ENCODE measurements around the gene POU2F2.

Gene POU2F2

DNA sequence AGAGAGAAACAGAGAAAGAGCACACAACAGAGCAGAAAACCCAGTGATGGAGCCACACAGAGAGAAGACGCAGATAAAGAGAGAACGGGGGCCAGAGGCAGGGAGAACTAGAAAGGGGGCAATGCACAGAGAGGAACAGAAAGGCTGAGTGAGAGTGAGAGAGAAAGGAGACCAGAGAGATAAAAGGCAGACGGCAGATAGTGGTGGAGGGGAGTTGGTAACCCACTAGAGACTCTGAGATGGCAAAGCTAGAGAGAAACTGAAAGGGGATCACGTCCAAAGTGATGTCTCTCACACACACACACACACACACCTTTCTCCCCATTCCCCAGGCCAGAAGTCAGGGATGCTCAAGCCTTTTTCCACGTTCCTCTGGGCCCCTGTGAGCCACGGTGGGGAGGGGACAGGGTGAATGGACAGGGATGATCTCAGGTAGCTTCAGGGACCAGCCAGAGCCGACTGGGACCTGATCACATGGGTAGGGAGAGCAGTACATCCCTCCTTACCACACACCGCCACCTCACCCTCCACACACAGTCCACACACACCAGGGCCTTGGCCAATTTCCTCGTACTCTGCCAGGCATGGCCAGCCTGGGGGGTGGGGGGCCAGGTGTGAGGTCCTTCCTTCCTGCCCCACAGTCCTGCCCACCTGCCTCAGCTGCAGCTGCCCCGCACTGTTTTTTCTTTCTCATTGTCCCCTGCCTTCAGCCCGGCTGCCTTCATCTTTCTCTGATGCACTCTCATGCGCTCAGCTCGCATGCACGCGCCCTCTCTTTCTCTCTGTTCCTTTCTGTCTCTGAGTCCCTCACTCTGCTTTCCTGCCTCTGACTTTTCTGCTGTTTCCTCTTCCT lies 22.5 kb upstream of the POU2F2 start:
- DNase-seq (ENCODE audit: low read depth, low spot score): no peak

DNA sequence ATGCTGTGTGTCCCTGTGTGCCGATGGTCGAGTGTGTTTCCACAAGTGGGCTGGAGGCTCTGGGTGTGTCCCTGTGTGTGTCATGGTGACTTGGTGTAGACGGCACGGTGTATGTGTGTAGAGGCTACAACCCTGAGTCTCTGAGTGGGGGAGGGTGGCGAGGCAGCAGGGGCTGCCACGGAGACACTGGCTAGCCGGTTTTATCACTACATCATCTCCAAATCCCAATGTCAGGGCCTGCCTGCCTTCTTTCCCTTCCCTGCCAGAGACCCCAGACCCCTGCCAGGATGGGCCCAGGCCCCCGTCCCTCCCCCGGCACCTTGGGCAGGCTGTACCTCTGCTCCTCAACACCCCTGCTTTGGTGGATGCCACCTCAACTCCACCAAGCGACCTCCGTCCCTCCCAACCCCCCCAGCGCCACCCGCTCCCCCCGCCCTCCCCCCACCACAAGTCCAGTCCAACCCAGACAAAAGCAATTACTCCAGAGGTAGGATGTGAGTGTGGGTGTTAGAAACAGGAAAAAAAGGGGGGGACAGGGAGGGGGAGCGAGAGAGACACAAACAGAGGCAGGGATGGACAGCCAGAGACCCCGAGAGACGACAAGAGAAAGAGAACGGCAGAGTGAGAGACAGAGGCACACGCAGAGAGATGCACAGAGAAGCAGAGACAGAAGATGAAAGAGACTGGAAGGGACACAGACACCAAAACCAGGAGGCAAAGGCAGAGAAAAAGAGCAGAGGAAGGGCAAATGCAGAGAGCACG lies 21.6 kb upstream of the POU2F2 start:
- DNase-seq (ENCODE audit: low read depth, low spot score): no peak

DNA sequence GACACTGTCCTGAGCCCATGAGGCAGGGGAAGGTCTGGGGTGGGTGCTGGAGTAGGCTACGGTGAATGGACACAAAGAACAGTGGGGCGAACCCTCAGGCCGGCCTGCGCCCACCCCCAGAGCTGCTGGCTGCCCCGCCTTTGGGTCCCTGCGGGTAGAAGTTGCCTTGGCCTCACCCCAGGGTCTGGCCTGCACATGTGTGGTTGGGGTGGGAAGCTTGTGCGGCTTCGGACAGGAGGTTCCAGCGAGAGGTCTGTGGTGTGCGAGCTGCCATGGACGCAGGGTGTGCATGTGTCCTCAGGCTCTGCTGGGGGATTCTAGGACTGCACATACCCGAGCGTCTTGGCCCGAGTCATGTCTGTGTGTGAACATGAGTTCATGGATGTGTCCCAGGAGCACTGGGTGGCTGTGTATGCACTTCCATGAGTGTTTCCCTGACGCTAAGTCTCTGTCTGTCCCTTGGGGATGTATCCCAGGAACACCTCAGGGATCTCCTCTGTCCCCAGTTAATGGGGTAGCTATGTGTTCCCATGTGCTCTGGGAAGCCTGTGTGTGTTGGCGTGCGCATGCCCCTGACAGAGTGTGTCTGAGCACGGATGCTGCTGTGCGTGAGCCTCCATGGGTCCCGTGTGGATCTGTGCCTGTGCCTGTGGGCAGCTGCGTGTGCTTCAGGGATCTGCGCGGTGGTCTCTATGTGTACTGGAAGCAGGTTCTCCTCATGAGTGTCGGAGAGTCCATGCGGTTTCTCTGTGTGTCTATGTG lies 20.8 kb upstream of the POU2F2 start:
- no peak for DNase-seq (ENCODE audit: low read depth, low spot score)

DNA sequence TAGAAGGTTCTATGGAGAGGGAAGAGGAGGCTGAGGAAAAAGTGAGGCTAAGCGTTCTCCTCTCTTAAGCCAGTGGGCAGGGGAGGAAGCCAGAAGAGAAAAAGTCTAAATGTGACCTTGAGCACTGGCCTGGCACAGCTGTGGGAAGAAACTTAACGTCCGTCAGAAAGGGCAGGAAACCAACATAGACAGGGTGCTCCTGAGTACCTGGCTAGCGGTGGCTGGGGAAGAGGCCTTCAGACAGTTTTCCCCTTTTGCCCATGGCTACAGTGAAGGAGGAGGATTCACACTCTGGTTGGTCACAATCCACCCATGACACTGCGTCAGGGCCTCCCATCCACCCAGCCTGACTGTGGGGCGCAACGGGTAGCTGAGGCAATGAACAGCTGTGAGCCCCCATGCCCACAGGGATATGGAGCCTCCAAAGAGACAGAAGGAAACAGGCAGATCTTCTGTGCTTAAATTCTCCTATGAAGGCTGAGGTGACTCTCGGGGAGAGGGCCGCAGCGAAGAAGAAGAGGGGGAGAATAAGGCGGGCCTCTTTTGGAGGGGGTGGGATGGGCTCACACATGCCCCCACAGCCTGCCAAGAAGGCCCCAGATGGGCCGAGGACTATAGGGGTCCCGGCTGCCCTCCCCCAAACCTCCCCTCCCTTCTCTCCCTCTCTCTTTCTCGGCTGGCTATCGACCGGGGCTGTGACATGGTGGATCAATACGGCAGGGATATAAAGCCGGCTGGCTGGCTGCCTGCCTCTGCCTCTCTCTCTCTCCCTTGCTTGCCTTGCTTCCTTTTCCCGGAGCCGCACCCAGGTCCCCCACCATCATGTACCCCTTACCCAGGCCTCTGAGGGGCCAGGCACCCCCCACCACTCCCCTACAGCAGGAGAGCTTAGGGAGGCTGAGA lies 19.8 kb upstream of the POU2F2 start:
- DNase-seq (ENCODE audit: low read depth, low spot score): no peak

DNA sequence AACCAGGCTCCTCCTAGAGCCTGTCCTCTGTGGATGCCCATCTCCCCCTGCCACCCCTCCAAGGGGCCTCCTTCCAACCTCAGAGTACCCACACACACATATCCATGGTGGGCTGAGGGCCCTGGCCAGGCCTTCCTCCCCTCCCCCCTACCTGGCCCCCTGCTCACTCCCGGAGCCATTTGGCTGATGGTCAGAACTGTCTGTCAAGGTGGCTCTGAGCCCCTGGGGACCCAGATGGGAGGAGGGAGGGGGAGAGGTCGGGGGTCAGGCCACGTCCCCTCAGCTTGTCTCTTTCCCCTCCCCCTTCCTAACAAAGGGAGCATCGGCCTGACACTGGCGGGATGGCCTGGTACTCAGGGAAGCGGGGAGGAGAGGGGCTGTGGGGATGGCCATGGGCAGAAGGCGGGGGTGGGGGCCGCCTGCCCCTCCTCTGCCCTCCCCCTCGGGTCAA lies 18.7 kb upstream of the POU2F2 start:
- no peak for DNase-seq (ENCODE audit: low read depth, low spot score)

DNA sequence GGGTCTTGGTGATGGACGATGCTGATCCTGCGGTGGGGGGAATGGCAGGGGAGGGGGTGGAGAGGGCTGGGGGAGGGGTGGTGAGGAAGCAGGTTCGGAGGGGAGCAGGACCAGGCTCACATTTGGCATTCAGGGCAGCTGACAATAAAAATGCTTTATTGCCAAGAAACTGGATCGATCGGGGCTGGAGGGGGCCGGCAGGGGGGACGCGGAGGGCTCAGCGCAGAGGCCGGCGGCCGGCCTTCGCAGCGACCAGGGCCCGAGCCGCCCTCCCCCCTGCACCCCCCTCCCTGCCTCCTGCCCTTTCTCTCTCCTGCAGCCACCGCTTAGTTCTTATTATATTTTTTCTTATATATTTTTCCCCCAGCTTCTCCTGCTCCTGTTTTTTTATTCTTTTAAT lies 18.1 kb upstream of the POU2F2 start:
- no peak for DNase-seq (ENCODE audit: low read depth, low spot score)

DNA sequence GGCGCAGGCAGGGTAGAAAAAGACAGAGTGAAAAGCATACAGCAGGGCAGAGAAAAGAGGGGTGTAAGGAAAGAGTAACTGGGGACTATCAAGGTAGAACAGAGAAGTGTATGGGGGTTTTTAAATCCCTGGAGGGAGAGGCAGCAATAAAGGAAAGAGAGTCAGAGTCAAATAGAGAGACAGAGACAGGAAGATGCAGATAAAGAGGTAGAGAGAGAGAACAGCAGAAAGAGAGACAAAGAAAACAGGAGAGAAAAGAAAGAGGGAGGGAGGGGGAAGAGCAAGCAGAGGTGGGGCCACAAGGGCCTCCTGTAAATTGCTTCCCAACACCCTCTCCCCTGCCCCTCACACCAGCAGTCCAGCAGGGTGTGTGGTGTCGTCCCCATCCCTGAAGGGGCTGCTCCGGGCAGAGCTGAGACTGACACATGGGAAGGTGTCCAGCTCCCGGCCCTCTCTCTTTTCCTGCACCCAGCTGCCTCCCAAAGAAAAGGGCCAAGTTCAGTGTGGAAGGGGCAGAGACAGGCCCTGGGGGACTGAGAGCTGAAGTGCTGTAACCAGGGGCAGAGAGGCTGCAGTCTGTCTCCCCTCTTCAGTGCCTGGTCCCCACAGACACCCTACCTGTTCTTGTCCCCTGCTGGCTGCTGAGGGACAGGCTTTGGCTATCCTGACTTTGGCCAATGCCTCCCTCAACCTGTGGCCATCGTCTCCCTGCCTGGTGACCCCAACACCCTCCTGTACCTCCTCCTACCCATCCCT lies 17.4 kb upstream of the POU2F2 start:
- no peak for DNase-seq (ENCODE audit: low read depth, low spot score)

DNA sequence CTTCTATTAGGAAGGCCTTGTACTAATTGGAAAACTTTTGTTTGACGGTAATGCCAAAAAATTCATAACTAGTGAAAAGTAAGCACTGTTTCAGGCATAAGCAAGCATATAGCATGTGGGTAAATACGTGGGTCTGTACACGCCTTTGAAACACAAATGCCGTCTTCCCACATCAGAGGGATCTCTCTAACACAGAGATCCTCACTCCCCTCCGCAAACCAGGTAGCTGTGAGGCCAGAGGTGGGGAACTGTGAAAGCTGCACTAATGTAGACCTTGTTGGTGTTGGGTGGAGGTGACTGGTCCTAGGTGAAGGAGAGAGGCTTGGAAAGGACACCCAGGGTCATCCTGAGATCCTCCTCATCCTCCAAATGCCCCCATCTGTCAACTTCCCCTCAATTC lies 16.0 kb upstream of the POU2F2 start:
- DNase-seq (ENCODE audit: low read depth, low spot score): no peak

DNA sequence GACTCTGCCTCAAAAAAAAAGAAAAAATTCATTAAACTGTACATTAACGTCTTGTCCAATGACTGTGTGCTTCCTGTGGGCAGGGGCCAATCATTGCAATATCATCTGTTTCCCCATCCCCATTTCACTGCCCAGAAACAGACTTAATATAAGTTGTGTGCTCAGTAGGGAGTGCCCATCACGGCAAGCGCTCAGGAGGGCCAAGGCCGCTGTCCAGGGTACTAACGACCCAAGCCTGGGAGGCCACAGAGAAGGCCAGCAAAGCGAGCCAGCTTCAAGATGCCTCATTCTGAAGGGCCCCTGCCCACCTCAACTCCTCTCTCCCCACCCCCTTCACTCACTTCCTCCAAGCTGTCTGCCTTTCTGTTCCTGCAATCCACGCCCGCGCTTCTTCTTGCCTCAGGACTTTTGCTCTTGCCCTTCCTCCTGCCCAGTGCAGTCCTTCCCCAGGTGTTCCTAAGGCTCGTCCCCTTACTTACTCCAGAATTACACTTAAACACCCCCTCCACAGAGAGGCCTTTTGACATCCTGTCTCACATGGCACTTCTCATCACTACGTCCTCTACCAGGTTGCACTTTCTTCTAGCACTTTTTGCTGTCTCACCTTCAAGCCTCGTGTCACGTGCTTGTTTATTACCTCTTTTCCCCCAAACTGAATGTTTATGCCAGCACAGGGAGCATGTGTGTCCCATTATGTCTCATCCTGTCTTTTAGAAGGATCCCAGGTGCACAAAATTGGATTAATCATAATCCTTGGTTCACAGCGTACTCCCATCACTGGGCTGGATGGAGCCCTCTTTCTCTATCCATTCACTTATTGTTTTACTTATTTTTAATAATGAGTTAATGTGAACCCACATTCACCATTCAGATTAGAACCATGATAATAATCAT lies 11.3 kb upstream of the POU2F2 start:
- DNase-seq (ENCODE audit: low read depth, low spot score): no peak

DNA sequence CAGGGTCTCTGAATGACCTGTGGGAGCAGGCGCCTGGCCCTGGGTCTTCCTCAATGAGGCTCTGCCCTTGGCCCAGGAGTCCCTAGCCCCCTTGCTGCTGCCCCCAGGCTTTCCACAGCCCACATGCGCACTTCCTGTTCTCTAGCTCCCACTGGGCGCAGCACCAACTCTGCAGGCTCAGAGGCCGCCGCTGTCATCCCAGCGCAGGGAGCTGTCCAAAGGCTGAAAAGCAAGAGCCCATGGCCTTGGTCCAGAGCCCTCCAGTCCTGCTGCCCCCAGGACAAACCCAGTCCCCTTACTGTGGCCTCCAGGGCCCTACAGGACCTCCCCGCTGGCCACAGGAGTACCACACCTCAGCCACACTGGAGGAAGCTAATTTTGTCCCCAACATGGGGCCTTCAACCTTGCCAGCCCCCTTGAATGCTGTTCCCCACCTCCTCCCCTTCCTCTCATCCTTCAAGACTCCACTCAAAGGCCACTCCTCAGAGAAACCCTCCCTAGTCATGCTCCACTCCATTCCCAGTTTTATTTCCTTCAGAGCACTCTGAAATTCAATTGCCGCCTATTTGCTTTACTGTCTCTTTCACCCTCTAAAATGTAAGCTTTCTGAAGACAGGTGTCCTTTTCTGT lies 8.0 kb upstream of the POU2F2 start:
- no peak for DNase-seq (ENCODE audit: low read depth, low spot score)

DNA sequence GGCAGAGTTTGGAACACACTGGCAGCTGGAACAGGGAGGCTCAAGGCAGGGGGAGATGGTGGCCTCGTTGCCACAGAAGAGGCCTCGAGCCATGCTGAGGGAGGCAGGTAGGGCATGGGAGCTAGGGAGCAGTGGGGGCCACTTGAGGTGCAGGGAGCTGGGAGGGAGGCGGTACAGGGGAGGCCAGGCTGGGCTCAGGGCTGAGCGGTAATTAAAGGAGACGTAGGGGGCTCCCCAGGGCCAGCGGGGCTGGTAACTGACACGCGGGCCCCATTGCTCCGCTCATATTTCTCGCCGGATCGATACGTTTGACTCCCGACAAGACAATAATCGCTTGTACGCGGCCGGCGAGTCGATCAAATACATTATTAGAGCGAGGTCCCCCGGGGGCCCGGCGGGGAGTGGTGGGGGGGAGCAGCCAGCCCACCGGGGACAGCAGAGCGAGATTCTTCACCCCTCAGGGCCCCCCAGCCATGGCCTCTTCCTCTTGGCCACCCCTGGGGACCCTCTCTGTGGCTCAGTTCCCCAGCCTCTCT lies 2.4 kb upstream of the POU2F2 start:
- DNase-seq (ENCODE audit: low read depth, low spot score): no peak

DNA sequence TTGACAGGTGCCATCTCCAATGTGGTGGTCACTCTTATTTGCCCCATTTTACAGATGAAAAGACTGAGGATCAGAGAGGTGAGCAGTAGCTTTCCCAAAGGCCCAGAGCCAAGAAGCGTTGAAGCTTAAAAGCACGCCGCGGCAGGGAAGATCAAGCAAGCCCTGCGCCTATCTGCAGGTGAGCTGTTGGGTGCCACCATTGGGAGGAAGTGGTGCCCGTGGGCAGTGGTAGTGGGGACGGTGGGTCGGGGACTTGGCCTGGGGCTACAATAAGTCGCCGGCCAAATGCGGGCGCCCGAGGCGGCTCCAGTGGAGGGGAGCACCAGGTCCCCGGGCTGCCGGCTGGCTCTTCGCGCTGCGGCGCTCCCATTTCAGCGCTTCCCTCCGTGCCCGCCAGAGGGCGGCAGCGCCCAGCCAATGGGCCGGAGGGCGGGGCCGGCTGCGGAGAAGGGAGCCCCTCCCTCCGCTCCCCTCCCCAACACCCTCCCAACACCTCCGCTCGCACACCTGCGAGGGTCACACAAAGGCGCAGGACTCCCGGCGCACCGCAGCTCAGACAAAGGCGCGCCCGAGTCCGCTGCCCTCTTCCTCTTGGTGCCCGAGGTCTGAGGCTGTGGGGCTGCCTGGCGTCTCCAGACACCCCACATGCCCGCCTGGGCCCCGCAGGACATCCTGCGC lies 744 bp upstream of the POU2F2 start:
- DNase-seq (ENCODE audit: low read depth, low spot score): peak; percentile 59

DNA sequence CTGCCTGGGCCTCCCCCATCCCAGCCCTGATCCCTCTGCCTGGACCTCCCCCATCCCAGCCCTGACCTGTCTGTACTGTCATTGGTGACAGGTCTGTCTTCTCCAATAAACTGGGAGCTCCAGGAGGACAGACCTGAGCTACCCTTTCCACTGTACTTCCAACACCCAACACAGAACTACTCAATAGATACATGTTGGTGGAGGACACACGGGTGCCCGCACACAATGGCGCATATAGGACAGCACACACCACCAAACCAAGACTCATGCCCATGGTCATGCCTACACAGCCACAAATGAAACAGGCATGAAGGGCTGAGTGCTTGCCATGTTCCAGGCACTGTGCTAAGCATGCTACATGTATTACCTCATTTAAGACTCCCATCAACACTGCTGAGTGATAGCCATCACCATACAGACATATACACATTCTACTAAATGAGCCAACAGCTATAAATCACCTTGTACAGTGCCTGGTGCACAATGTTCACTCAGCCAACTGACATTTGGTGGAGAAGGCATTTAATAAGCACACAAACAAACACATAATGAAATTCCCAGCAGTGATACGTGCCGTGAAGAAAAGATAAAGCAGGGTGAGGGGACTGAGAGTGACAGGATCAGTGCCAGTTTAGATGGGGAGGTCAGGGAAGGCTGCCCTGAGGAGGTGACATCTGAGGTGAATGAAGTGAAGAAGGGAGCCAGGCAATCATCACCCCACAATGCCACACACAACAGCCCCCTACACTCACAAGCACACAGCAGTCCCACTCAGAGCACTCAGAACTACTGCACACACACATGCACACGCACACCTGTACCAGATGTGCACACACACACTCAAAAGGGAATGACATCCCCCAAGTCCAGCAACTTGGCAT lies 857 bp downstream of the POU2F2 start:
- no peak for DNase-seq (ENCODE audit: low read depth, low spot score)

DNA sequence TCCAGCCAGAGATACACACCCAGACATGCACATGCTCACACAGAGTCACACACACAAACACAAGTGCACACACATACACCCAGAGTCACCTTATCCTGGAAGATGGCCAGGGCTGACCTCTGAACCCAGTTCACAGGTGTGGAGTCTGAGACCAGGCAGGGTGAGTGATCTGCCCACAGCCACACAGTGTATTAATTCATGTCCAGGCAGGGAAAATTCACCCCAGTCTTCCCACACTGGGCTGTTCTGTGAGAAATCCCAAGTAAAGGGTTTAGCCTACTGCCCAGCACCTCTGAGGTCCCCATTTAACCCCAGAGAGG lies 2.0 kb downstream of the POU2F2 start:
- no peak for DNase-seq (ENCODE audit: low read depth, low spot score)

DNA sequence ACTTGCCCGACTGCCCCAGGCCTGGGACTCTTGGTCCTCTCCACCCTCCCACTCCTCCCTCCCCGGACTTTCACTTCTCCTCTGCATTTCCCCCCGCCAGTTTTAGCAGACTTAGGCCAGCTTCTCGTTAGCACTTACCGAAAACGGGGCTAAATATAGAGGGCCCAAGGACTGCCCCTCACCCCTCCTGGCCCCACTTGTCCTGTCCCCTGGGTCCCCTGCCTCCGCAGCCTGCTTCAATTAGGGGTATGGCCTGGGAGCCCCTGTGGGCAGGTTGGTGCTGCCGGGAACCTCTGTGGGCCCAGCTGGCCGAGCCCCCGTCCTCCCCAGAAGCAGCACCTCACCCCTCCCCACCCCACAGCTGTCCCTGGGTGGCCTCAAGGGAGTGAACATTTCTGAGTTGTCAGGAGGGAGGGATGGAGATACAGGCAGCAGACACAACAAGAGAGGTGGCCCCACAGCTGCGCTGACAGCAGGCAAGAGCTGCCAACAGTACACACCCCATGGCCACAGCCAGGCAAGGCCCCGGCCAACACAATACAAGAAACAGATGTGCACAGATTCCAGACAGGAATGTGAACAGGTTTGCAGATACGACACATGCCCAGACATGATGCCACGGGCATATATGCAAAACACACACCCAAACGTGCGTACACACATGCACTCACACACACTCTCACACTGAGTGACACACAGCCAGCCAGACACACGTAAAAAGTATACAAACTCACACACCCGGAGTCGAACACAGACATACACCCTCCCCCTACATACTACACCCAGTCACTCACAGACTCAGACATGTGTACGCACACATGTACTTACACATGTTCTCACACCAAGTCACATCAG lies 2.6 kb downstream of the POU2F2 start:
- DNase-seq (ENCODE audit: low read depth, low spot score): no peak

DNA sequence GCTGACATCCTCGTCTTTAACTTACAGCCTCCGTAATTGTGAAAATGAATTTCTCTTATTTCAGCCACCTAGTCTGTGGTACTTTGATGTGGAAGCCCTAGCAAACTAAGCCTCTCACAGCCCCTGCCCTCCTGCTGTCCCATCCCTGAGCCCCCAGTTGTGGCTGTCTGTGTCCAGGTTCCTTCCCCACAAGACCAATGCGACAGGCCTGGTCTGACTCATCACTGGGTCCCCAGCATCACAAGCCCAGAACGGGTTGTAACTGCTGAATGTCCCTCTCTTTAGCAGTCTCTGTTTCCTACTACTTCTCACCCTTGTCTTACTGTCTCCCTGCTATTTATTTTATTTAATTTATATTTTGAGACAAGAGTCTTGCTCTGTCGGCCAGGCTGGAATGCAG lies 5.7 kb downstream of the POU2F2 start:
- DNase-seq (ENCODE audit: low read depth, low spot score): no peak

Data from activated naive CD8-positive, alpha-beta T cell treated with anti-CD3 and anti-CD28 coated beads, Interleukin-2, amount 50 U/mL, for 16 hours (primary cell).